GM12872 (cell line): ENCODE measurements around the gene FAM53B.
A peak's percentile ranks its signal among the peaks of the same experiment; 100 is the strongest.

Experiments
- CTCF ChIP-seq: IDR thresholded peaks from 3 replicates; pipeline ENCODE4 v1.5.1; 2011; ENCODE audit warnings: low read depth, mild to moderate bottlenecking, low read length, moderate library complexity; ENCODE audit not compliant: insufficient read depth

Gene FAM53B

GRCh38 chr10:124651402-124651891 lies 92.7 kb downstream of the FAM53B start:
- TF ChIP-seq CTCF = no peak

GRCh38 chr10:124650820-124651401 lies 93.3 kb downstream of the FAM53B start:
- no peak for TF ChIP-seq CTCF

- no peak for TF ChIP-seq CTCF
Observed at GRCh38 chr10:124650263-124650662, 93.9 kb downstream of the FAM53B start.

GRCh38 chr10:124649214-124649613 lies 95.0 kb downstream of the FAM53B start:
- TF ChIP-seq CTCF = no peak

GRCh38 chr10:124648738-124649137 lies 95.4 kb downstream of the FAM53B start:
- no peak for TF ChIP-seq CTCF

GRCh38 chr10:124648131-124648475 lies 96.1 kb downstream of the FAM53B start:
- TF ChIP-seq CTCF = no peak

- peak; percentile 52 for TF ChIP-seq CTCF
Observed at GRCh38 chr10:124647421-124648130, 96.6 kb downstream of the FAM53B start.
